ENCODE results near the gene AQP12B.

Gene AQP12B

GRCh38 chr2:240727913-240728312 is 45.2 kb upstream of the AQP12B start:
- TF ChIP-seq MYC (IDR thresholded peaks at IDR 0.05; ENCODE audit: low read depth, low read length) (no peak), CTCF (IDR thresholded peaks at IDR 0.05; ENCODE audit: low read depth, low read length) (no peak), MAX (IDR thresholded peaks at IDR 0.05; ENCODE audit: low read depth, low read length) (no peak), POLR2A (IDR thresholded peaks at IDR 0.05; ENCODE audit: extremely low read depth, insufficient read length) (no peak)
- H3K4me3 ChIP-seq (ENCODE audit: low read depth, low read length) = no peak overlapping the region
- DNase-seq (ENCODE audit: low read depth) = no peak

GRCh38 chr2:240727439-240727838 is 44.8 kb upstream of the AQP12B start:
- DNase-seq (ENCODE audit: low read depth) = no peak
- no peak overlapping the region for H3K4me3 ChIP-seq (ENCODE audit: low read depth, low read length)
- TF ChIP-seq POLR2A (IDR thresholded peaks at IDR 0.05; ENCODE audit: extremely low read depth, insufficient read length) (no peak), MAX (IDR thresholded peaks at IDR 0.05; ENCODE audit: low read depth, low read length) (no peak), MYC (IDR thresholded peaks at IDR 0.05; ENCODE audit: low read depth, low read length) (no peak), CTCF (IDR thresholded peaks at IDR 0.05; ENCODE audit: low read depth, low read length) (no peak)

GRCh38 chr2:240726876-240727275 is 44.2 kb upstream of the AQP12B start:
- TF ChIP-seq CTCF (IDR thresholded peaks at IDR 0.05; ENCODE audit: low read depth, low read length) (no peak), POLR2A (IDR thresholded peaks at IDR 0.05; ENCODE audit: extremely low read depth, insufficient read length) (no peak), MYC (IDR thresholded peaks at IDR 0.05; ENCODE audit: low read depth, low read length) (no peak), MAX (IDR thresholded peaks at IDR 0.05; ENCODE audit: low read depth, low read length) (no peak)
- DNase-seq (ENCODE audit: low read depth) = no peak
- no peak overlapping the region for H3K4me3 ChIP-seq (ENCODE audit: low read depth, low read length)

GRCh38 chr2:240725671-240726070 is 43.0 kb upstream of the AQP12B start:
- H3K4me3 ChIP-seq (ENCODE audit: low read depth, low read length) = no peak overlapping the region
- no peak for DNase-seq (ENCODE audit: low read depth)
- TF ChIP-seq POLR2A (IDR thresholded peaks at IDR 0.05; ENCODE audit: extremely low read depth, insufficient read length) = no peak
- no peak for TF ChIP-seq MAX (IDR thresholded peaks at IDR 0.05; ENCODE audit: low read depth, low read length)
- TF ChIP-seq MYC (IDR thresholded peaks at IDR 0.05; ENCODE audit: low read depth, low read length) = no peak
- TF ChIP-seq CTCF (IDR thresholded peaks at IDR 0.05; ENCODE audit: low read depth, low read length) = no peak

- TF ChIP-seq MYC (IDR thresholded peaks at IDR 0.05; ENCODE audit: low read depth, low read length) (no peak), CTCF (IDR thresholded peaks at IDR 0.05; ENCODE audit: low read depth, low read length) (no peak), MAX (IDR thresholded peaks at IDR 0.05; ENCODE audit: low read depth, low read length) (no peak), POLR2A (IDR thresholded peaks at IDR 0.05; ENCODE audit: extremely low read depth, insufficient read length) (no peak)
- no peak for DNase-seq (ENCODE audit: low read depth)
- no peak overlapping the region for H3K4me3 ChIP-seq (ENCODE audit: low read depth, low read length)
These were observed 42.6 kb upstream of the AQP12B start for GRCh38 chr2:240725266-240725665.

GRCh38 chr2:240724431-240724830 is 41.7 kb upstream of the AQP12B start:
- no peak for TF ChIP-seq POLR2A (IDR thresholded peaks at IDR 0.05; ENCODE audit: extremely low read depth, insufficient read length)
- no peak for TF ChIP-seq CTCF (IDR thresholded peaks at IDR 0.05; ENCODE audit: low read depth, low read length)
- no peak for TF ChIP-seq MYC (IDR thresholded peaks at IDR 0.05; ENCODE audit: low read depth, low read length)
- no peak for TF ChIP-seq MAX (IDR thresholded peaks at IDR 0.05; ENCODE audit: low read depth, low read length)
- no peak for DNase-seq (ENCODE audit: low read depth)
- no peak overlapping the region for H3K4me3 ChIP-seq (ENCODE audit: low read depth, low read length)

Measured in NB4 (cell line).